ENCODE data around the gene CDC16. TPM values are rescaled to one million over a fixed set of nuclear protein-coding genes. Genes with fewer than 3 reads are reported as not detected.
"Not testable (repeated sequence)": the region's sequence is repeated elsewhere in the genome, so short reads cannot be mapped to it uniquely, and the experiment has no call there.

The CDC16 gene
- total RNA-seq, 1 donor from 2014 or later = 32.0 TPM

DNA sequence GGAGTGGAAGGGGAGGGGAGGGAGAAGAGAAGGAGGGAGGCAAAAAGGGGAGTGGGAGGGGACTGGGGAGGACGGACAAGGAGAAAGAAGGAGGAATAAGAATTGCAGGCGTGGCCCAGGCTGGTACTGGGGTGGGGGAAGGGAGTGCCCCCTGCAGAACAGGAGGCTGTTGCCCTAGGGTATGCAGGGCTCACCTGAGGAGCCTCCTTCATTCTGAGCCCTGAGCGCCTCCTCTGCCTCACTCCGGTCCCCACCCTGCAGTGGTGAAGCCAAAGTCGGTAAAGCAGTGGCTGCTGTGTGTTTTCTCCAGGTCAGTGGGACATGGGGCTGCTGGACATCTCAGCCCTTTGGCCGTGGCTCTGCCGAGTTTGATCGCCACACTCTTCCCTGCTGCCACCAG is 9.1 kb upstream of the CDC16 start:
- no peak for DNase-seq (ENCODE audit: low spot score)
- intact Hi-C loops (cut with DNase I) = loop anchor here (1.0 kb wide), 1 partner anchor 274 kb away; no protein-coding TSS in a partner anchor

DNA sequence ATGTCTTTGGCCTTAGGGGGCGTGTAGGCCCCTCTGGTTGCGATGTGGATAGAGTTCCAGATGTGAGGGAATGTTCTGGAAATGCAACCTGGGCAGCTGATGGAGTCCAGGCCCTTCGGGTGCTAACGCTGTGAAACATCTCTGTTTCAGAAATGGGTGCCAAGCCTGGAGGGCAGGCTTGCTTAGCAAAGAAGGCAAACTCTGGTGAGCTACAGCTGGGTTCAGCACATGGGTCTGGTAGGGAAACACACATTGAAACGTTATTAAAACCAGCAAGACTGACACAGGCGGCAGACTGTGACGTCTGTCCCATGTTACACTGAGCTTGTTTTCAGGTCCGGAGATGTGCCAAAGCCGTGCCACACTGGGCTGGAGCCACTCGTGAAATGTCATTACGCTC is 8.6 kb upstream of the CDC16 start:
- DNase-seq (ENCODE audit: low spot score) = no peak
- intact Hi-C loops (cut with DNase I) = loop anchor here (1.0 kb wide), 1 partner anchor 275 kb away; no protein-coding TSS in a partner anchor

DNA sequence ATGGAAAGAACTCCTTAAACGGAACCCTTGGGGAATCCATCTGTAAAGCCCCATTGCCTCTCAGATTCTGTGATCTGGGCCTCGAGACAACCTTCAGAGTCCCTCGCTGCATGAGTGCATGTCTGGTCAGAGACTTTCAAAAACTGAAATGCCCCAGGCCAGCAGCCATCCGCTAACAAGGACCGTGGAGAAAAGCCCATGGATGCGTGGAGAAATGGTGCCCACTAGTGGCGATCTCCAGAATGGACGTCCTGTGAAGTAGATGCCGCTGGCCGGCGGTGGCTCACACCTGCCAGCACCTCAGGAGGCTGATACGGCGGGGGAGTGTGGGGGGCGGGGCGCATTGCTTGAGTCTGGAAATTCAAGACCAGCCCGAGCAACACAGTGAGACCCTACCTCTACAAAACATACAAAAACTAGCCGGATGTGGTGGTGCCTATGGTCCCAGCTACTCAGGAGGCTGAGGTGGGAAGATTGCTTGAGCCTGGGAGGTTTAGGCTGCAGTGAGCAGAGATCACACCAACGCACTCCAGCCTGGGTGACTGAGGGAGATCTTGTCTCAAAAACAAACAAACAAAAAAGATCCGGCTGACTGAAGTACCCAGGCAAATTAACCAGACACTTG is 7.9 kb upstream of the CDC16 start:
- peak; percentile 92 for DNase-seq (ENCODE audit: low spot score)
- intact Hi-C loops (cut with DNase I) = loop anchor here (1.0 kb wide), 1 partner anchor 276 kb away; no protein-coding TSS in a partner anchor

DNA sequence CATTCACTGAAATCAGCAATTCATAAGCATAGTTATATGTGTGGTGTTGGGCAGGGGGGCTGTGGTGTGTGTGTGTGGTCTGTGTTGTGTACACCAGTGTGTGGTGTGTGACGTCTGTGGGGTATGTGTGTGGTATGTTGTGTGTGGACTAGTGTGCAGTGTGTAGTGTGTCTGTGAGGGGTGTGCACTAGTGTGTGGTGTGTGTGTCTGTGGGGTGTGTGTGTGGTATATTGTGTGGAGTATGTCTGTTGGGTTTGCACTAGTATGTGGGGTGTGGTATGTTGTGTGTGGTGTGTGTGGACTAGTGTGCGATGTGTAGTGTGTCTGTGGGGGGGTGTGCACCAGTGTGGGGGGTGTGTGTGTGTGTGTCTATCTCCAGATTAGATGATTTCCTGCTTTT is 7.2 kb upstream of the CDC16 start:
- intact Hi-C loops (cut with DNase I) = no loop called here
- no peak for DNase-seq (ENCODE audit: low spot score)

DNA sequence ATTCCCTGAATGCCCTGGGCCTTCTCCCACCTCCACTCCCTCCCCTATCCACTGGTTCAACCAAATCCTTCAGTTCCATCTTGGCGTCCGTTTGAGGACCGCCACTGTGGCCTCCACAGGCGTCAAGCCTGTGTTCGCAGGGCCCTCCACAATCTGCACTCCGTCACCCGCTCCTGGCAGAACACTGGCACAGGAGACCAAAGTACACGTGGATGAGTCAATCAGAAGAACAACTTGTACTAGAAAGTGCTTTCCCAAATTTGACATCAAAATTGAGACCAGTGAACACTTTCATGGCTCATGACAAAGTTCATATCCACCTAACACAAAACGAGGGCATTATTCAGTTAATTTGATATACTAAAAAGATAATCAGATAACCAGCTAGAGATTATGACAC is 6.5 kb upstream of the CDC16 start:
- DNase-seq (ENCODE audit: low spot score) = no peak
- intact Hi-C loops (cut with DNase I) = no loop called here

DNA sequence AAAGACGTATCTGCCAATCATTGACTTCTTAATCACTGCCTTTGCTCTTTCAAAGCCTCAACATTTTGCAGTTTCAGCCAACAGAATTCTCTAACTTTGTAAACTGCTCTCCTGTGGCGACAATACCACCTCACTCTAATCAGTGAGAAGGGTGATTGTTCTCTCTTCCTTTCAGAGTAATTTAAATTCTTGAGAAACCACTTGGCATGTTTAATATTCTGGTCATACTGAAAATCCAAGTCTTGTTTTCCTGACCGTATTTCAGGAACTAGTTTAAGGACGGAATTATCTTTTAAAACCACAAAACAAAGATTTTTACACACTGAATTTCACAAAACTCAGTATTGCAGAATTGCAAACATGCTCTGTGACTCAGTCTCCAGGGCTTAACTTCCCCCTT is 5.2 kb upstream of the CDC16 start:
- intact Hi-C loops (cut with DNase I) = no loop called here
- DNase-seq (ENCODE audit: low spot score) = no peak

DNA sequence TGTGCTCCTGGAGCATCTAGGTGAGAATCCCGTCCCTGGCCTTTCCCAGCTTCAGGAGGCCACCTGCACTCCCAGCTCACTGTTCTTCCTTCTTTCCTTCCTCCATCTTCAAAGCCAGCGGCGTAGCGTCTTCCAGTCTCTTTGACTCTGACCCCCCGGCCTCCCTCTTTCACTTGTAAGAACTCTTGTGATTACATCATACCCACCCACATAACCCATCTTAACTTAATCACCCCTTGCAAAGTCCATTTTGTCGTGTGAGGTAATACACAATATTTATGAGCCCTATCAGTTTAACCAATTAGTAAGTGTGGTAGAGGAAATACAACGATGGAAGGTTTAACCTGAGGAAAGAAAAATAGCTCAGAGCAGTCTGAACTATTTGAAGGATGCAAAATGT is 4.6 kb upstream of the CDC16 start:
- DNase-seq (ENCODE audit: low spot score) = no peak
- intact Hi-C loops (cut with DNase I) = no loop called here

DNA sequence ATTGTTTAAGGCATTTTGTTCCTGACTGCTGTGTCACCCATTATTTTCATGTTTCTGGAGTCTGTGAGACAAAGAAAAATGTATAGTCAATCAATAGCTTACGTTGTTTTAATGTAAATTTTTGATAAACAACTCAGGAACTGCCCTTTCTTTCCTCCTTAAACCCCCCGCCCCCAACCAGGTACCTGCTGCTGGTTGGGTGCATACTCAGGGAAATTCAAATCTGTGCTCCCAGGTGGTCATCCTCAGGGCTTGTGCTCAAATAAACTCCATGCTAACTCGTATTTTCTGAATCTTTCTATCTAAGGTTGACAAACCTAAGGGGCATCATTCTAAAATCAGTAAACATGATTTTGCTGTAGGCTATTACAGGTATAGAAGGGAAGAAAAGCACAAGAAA is 4.1 kb upstream of the CDC16 start:
- DNase-seq (ENCODE audit: low spot score) = no peak
- intact Hi-C loops (cut with DNase I) = no loop called here

DNA sequence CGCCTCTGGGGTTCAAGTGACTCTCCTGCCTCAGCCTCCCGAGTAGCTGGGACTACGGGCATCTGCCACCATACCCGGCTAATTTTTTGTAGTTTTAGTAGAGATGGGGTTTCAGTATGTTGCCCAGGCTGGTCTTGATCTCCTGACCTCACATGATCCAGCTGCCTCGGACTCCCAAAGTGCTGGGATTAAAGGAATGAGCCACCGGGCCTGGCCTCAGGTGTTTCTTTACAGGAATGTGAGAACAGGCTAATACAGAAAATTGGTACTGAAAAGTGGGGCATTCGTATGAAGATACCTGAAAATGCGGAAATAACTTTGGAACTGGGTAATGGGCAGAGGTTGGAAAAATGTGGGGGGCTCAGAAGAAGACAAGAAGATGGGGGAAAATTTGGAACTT is 2.8 kb upstream of the CDC16 start:
- intact Hi-C loops (cut with DNase I) = no loop called here
- no peak for DNase-seq (ENCODE audit: low spot score)

DNA sequence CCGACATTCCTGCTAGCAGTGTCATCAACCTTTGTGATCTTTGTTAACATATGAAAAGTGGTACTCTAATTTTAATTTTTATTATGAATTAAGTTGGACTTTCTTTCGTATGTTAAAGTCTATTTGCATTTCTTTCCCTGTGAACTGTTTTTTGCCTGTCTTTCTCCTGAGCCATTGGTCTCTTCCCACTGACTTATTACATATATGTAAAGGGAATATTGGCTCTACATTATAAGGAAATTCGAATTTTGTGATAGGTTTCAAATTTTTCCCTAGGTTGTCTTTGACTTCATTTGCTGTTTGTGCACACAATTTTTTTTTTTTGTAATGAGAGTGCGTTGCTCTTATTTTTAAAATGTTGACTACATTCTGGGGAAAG is 442 bp upstream of the CDC16 start:
- DNase-seq (ENCODE audit: low spot score) = no peak
- intact Hi-C loops (cut with DNase I) = no loop called here

DNA sequence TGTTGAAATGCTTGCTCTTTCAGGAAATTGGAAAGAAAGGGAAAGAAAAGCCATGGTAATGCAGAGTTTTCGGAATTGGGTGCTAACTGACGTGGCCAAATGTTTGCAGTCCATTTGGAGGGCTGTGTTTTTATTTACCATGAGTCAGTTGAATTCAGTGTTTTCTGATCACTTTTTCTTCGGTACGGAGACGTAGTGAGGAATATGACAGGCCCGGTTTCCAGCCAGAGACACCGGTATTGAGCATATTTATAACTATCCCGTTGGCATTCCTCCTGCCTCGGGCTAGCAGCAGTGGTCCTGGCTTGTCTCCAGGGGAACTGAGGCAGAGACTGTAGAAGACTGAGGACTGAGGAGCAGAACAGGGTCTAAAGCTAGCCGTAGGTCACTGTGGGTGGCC is 1.0 kb downstream of the CDC16 start:
- DNase-seq (ENCODE audit: low spot score) = no peak
- intact Hi-C loops (cut with DNase I) = no loop called here

DNA sequence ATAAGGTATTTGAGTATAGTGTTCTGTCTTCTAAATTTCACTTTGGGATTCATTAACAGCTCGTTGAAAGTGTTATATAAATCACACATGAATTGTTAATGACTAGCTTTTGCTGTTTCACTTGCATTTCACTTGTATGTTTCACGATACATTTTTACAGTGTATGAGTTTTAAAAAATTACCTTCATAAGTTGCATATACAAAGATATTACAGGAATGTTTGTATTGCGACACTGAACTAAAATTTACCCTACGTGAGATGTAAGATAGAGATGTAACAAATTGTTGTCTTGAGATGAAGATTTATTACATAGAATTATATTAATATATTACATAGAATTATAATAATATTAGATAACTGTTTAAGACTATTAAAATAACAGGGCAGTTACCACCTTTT is 1.5 kb downstream of the CDC16 start:
- intact Hi-C loops (cut with DNase I) = no loop called here
- DNase-seq (ENCODE audit: low spot score) = no peak

DNA sequence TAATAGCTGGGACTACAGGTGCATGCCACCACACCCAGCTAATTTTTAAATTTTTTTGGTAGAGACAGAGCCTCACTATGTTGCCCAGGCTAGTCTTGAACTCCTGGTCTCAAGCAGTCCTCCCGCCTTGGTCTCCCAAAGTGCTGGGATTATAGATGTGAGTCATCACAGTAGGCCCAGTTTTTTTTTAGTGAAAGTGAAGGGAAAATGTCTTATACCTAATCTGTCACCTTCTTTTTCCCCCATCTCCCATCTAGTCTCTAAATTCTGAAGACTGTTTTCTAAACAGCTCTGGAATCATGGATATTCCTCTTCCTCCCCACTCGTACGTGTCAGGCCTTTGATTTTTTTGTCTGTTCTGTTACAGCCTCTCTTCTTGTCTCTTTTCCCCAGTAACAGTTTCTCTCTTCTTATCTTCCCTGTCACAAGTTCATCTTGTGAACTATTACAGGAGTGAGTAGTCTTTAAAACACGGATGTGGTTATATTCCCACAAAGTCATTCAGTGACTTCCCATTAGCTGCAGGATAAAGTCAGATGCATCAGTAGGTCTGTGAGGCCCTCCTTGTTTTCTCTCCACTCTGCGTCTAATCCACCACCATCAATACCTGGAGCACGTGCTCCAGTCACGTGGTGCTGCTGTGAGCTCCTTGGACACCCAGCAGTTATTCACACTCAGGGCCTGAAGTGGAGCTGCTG is 2.9 kb downstream of the CDC16 start:
- intact Hi-C loops (cut with DNase I) = no loop called here
- no peak for DNase-seq (ENCODE audit: low spot score)

DNA sequence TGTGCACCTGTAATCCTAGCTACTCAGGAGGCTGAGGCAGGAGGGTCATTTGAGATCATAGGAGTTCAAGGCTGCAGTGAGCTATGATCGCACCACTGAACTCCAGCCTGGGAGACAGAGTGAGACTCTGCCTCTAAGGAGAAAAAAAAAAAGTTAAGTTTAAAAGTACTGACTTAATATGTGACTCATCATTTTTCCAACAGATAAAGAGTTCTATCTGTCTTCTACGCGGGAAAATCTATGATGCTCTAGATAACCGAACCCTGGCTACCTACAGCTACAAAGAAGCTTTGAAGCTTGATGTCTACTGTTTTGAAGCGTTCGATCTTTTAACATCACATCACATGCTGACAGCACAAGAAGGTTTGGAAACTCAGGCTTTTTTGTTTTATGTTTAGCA is 7.2 kb downstream of the CDC16 start:
- DNase-seq (ENCODE audit: low spot score) = no peak
- intact Hi-C loops (cut with DNase I) = no loop called here

DNA sequence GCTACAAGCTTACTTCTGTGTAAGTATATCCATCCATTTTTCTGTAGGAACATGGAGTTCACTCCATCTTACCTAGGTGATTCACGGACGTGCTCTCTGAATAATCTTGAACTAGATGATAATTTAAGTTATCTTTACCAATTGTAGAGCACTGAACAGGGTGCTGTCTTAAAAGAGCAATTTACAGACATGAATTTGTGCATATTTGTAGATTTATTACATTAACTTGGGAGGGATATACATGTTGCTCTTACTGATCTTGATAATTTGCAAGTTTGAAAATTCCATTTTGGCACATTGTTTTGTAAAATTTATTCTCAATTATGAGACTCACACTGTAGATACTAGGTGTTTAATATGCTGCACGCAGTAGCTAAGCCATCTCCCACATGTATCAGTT is 9.3 kb downstream of the CDC16 start:
- intact Hi-C loops (cut with DNase I) = no loop called here
- DNase-seq (ENCODE audit: low spot score) = no peak

DNA sequence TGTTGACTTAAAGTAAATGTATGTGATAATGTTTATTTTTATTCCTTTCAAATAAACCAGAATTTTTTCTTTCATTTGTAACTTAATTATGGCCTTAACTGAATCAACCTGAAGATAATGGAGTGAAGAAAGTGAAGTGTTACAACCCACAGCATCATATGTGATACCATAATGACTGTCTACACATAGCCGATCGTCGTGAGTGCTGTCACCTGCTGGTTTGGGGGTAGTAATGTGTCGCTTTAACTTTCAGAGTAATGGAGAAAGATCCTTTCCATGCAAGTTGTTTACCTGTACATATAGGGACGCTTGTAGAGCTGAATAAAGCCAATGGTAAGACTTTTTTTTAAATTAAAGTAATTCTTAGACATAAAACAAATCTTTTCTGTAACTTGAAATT is 9.9 kb downstream of the CDC16 start:
- intact Hi-C loops (cut with DNase I) = no loop called here
- DNase-seq (ENCODE audit: low spot score) = no peak

DNA sequence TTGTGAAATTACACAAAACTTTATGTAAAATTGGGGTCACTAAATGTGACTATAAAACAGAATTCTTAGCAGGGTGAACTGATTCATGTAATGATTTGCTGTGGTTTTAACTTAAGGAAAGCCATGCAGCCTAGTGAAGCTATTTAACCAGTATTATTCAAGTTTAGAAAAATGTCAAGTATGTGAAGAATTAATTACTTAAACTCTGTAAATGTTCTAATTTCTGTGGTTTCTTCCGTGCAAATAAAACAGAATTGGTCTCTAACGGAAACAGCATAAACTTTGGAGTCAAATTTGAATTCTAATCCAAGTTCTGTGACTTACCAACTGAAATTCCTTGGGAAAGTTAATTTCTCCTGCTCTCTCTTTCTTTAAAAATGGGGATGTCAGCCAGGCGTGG is 13.3 kb downstream of the CDC16 start:
- intact Hi-C loops (cut with DNase I) = no loop called here
- DNase-seq (ENCODE audit: low spot score) = no peak

DNA sequence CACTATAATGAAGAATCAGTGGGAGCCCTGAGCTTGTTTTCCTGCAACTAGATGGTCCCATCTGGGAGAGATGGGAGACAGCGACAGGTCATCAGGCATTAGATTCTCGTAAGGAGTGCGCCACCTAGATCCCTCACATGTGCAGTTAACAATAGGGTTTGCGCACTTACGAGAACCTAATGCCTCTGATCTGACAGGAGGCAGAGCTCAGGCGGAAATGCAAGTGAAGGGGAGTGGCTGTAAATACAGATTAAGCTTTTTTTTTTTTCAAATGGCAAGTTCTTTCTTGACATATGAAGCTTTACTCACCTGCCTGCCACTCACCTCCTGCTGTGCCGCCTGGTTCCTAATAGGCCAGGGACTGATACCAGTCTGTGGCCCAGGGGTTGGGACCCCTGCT is 14.4 kb downstream of the CDC16 start:
- no peak for DNase-seq (ENCODE audit: low spot score)
- intact Hi-C loops (cut with DNase I) = no loop called here

DNA sequence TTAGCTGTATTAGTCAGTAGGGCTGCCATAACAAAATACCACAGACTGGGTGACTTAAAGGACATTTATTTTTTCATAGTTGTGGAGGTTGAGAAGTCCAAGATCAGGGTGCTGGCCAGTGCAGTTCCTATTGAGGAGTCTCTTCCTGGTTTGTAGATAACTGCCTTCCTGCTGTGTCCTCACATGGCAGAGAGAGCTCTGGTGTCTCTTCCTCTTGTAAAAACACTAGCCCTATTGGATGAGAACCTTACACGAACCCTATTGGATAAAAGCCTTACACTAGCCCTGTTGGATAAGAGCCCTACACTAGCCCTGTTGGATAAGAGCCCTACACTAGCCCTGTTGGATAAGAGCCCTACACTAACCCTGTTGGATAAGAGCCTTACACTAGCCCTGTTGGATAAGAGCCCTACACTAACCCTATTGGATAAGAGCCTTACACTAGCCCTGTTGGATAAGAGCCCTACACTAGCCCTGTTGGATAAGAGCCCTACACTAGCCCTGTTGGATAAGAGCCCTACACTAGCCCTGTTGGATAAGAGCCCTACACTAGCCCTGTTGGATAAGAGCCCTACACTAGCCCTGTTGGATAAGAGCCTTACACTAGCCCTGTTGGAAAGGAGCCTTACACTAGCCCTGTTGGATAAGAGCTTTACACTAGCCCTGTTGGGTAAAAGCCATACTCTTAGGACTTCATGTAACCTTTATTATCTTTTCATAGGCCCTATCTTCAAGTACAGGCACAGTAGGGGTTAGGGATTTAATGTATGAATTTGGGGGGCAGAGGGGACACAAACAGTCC is 17.1 kb downstream of the CDC16 start:
- DNase-seq (ENCODE audit: low spot score); intact Hi-C loops (cut with DNase I): not testable (repeated sequence)

DNA sequence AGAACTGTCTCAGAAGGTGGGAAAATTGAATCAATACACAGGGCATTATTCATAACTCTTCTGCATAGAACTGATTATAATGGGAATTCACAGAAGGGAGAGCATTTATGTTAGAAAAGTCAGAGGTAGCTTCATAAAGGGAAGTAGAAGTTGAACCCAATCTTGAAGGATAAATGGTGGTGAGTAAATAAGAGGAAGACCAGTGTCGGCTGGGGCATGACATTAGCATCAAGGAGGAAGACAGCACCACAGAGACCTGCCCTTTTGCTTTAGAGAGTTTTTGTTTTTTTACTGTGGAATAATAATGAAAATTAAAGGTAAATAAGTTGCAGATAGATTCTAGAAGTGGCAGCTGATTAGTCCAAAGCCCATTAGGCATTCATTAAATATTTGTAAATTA is 21.9 kb downstream of the CDC16 start:
- intact Hi-C loops (cut with DNase I) = no loop called here

DNA sequence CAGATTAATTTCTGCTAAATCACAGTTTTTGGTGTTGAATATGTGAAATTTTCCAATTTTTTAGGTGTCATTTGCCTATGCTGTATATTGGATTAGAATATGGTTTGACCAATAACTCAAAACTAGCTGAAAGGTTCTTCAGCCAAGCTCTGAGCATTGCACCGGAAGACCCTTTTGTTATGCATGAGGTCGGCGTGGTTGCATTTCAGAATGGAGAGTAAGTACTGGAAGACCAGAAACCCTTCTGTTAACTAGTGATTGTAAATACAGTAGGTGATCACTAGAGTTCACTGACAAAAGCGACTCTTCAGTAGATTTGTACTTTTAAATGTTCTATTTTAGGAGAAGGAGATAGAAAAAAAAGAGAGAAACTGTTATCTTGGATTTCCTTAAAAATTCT is 22.3 kb downstream of the CDC16 start:
- intact Hi-C loops (cut with DNase I) = no loop called here
- DNase-seq (ENCODE audit: low spot score) = no peak

More for the DNA sequence above, 21.9 kb downstream of the CDC16 start:
- DNase-seq (ENCODE audit: low spot score) = no peak

Data from cardiac septum (tissue), 1 donor.